GM23338 (cell line): ENCODE data around the gene ARL13A. TPM values are rescaled to one million over a fixed set of nuclear protein-coding genes. Genes with fewer than 3 reads are reported as not detected.

Experiments used
- CREB1 ChIP-seq: fragments of 250-450 bp; sonication (Bioruptor Pico); IDR thresholded peaks from 2 replicates; pipeline ENCODE4 v1.5.0; 2020; ENCODE audit warnings: low read depth, mild to moderate bottlenecking, moderate library complexity
- EZH2 ChIP-seq: fragments of 200-600 bp; sonication (generic); IDR thresholded peaks from one replicate; pipeline ENCODE4 v1.8.0; 2017; ENCODE audit warnings: antibody characterized with exemption, mild to moderate bottlenecking, low read depth; ENCODE audit not compliant: unreplicated experiment
- POLR2AphosphoS5 ChIP-seq: IDR thresholded peaks from 2 replicates; pipeline ENCODE4 v1.6.1; 2016; ENCODE audit warnings: antibody characterized with exemption, low read depth
- STAT1 ChIP-seq: IDR thresholded peaks from one replicate; pipeline ENCODE4 v1.6.1; 2016; ENCODE audit warnings: antibody characterized with exemption; ENCODE audit not compliant: unreplicated experiment
- ZNF114 ChIP-seq: fragments of 250-450 bp; sonication (Bioruptor Pico); IDR thresholded peaks from 2 replicates; pipeline ENCODE4 v1.5.0; 2020; ENCODE audit warnings: mild to moderate bottlenecking, moderate library complexity
- polyA plus RNA-seq: library from polyadenylated mRNA; unstranded; fragments of >200 nt; fragmentation: Nextera tagmentation; extraction: Ambion mirVana; gene quantifications from 2 replicates; pipeline ENCODE4 v1.2.1, GENCODE V29; 2016
- total RNA-seq: library from RNA; depleted of rRNA; stranded (reverse); fragments of >200 nt; shearing (Covaris generic); gene quantifications from 2 replicates; pipeline ENCODE4 v1.2.3, GENCODE V29; 2014
- TF ChIP-seq, protein P1 (sequence below): fragments of 250-450 bp; sonication (Bioruptor Pico); IDR thresholded peaks from 2 replicates; pipeline ENCODE4 v1.5.0; 2020; ENCODE audit warnings: mild to moderate bottlenecking, moderate library complexity
- TF ChIP-seq, protein P2 (sequence below): IDR thresholded peaks from one replicate; pipeline ENCODE4 v1.6.1; 2018; ENCODE audit warnings: antibody characterized with exemption; ENCODE audit not compliant: unreplicated experiment
- TF ChIP-seq, protein P3 (sequence below): IDR thresholded peaks from 2 replicates; pipeline ENCODE4 v1.6.1; 2016; ENCODE audit warnings: antibody characterized with exemption

ARL13A gene
- total and polyA plus RNA-seq, 2 experiments from 2014 or later, result not detected

DNA sequence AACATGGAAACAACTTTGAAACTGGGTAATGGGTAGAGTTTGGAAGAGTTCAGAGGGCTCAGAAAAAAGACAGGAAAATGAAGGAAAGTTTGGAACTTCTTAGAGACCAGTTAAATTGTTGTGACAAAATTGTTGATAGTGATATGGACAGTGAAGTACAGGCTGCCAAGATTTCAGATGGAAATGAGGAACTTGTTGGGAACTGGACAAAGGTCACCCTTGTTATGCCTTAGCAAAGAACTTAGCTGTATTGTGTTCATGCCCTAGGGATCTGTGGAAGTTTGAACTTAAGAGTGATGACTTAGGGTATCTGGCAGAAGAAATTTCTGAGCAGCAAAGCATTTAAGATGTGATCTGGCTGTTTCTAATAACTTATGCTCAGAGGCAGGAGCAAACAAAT, 5.1 kb upstream of the ARL13A start (continued):
- TF ChIP-seq, protein P1, sequence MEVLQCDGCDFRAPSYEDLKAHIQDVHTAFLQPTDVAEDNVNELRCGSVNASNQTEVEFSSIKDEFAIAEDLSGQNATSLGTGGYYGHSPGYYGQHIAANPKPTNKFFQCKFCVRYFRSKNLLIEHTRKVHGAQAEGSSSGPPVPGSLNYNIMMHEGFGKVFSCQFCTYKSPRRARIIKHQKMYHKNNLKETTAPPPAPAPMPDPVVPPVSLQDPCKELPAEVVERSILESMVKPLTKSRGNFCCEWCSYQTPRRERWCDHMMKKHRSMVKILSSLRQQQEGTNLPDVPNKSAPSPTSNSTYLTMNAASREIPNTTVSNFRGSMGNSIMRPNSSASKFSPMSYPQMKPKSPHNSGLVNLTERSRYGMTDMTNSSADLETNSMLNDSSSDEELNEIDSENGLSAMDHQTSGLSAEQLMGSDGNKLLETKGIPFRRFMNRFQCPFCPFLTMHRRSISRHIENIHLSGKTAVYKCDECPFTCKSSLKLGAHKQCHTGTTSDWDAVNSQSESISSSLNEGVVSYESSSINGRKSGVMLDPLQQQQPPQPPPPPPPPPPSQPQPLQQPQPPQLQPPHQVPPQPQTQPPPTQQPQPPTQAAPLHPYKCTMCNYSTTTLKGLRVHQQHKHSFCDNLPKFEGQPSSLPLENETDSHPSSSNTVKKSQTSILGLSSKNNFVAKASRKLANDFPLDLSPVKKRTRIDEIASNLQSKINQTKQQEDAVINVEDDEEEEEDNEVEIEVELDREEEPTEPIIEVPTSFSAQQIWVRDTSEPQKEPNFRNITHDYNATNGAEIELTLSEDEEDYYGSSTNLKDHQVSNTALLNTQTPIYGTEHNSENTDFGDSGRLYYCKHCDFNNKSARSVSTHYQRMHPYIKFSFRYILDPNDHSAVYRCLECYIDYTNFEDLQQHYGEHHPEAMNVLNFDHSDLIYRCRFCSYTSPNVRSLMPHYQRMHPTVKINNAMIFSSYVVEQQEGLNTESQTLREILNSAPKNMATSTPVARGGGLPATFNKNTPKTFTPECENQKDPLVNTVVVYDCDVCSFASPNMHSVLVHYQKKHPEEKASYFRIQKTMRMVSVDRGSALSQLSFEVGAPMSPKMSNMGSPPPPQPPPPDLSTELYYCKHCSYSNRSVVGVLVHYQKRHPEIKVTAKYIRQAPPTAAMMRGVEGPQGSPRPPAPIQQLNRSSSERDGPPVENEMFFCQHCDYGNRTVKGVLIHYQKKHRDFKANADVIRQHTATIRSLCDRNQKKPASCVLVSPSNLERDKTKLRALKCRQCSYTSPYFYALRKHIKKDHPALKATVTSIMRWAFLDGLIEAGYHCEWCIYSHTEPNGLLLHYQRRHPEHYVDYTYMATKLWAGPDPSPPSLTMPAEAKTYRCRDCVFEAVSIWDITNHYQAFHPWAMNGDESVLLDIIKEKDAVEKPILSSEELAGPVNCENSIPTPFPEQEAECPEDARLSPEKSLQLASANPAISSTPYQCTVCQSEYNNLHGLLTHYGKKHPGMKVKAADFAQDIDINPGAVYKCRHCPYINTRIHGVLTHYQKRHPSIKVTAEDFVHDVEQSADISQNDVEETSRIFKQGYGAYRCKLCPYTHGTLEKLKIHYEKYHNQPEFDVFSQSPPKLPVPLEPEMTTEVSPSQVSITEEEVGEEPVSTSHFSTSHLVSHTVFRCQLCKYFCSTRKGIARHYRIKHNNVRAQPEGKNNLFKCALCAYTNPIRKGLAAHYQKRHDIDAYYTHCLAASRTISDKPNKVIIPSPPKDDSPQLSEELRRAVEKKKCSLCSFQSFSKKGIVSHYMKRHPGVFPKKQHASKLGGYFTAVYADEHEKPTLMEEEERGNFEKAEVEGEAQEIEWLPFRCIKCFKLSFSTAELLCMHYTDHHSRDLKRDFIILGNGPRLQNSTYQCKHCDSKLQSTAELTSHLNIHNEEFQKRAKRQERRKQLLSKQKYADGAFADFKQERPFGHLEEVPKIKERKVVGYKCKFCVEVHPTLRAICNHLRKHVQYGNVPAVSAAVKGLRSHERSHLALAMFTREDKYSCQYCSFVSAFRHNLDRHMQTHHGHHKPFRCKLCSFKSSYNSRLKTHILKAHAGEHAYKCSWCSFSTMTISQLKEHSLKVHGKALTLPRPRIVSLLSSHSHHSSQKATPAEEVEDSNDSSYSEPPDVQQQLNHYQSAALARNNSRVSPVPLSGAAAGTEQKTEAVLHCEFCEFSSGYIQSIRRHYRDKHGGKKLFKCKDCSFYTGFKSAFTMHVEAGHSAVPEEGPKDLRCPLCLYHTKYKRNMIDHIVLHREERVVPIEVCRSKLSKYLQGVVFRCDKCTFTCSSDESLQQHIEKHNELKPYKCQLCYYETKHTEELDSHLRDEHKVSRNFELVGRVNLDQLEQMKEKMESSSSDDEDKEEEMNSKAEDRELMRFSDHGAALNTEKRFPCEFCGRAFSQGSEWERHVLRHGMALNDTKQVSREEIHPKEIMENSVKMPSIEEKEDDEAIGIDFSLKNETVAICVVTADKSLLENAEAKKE (CRISPR knock-in tag), result no peak
- TF ChIP-seq, protein P2, sequence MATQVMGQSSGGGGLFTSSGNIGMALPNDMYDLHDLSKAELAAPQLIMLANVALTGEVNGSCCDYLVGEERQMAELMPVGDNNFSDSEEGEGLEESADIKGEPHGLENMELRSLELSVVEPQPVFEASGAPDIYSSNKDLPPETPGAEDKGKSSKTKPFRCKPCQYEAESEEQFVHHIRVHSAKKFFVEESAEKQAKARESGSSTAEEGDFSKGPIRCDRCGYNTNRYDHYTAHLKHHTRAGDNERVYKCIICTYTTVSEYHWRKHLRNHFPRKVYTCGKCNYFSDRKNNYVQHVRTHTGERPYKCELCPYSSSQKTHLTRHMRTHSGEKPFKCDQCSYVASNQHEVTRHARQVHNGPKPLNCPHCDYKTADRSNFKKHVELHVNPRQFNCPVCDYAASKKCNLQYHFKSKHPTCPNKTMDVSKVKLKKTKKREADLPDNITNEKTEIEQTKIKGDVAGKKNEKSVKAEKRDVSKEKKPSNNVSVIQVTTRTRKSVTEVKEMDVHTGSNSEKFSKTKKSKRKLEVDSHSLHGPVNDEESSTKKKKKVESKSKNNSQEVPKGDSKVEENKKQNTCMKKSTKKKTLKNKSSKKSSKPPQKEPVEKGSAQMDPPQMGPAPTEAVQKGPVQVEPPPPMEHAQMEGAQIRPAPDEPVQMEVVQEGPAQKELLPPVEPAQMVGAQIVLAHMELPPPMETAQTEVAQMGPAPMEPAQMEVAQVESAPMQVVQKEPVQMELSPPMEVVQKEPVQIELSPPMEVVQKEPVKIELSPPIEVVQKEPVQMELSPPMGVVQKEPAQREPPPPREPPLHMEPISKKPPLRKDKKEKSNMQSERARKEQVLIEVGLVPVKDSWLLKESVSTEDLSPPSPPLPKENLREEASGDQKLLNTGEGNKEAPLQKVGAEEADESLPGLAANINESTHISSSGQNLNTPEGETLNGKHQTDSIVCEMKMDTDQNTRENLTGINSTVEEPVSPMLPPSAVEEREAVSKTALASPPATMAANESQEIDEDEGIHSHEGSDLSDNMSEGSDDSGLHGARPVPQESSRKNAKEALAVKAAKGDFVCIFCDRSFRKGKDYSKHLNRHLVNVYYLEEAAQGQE, result no peak
- TF ChIP-seq, protein P3, sequence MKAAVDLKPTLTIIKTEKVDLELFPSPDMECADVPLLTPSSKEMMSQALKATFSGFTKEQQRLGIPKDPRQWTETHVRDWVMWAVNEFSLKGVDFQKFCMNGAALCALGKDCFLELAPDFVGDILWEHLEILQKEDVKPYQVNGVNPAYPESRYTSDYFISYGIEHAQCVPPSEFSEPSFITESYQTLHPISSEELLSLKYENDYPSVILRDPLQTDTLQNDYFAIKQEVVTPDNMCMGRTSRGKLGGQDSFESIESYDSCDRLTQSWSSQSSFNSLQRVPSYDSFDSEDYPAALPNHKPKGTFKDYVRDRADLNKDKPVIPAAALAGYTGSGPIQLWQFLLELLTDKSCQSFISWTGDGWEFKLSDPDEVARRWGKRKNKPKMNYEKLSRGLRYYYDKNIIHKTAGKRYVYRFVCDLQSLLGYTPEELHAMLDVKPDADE, result no peak
- TF ChIP-seq CREB1, result no peak
- no peak for TF ChIP-seq ZNF114 (CRISPR knock-in tag)
- TF ChIP-seq EZH2, result no peak
- TF ChIP-seq POLR2AphosphoS5, result no peak
- no peak for TF ChIP-seq STAT1
